ENCODE data around the gene DLG1. TPM values are rescaled to one million over a fixed set of nuclear protein-coding genes. Genes with fewer than 3 reads are reported as not detected.

The DLG1 gene
- total RNA-seq, 1 donor from 2014 or later = 115 TPM

DNA sequence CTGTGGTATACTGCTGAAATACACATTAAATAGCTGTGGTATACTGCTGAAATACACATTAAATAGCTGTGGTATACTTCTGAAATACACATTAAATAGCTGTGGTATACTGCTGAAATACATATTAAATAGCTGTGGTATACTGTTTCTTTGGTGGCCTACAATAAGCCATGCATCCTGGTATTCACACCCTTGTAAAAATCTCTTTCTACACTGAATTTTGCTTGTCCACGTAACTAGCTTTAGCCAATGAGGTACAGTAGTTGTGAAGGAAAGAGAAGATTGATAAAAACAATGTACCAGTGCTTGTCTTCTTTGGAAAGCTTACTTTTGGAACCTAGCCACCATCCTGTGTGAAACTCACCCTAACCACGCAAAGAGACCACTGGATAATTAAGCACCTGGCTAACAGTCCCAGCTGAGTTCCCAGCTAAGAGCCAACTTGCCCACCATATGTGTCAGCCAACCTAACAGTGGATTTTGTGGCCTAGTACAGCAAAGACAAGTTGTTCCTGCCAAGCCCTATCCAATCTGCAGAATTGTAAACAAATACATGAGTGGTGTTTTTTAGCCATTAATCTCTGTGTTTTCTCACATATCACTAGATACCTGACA lies 165.4 kb downstream of the DLG1 start:
- DNase-seq (ENCODE audit: extremely low spot score in 2 of 2) = no peak
- Histone ChIP-seq H3K4me1 (no peaks in the 10 kb centered on the region), H3K36me3 (peaks cover 0 to 51% of the 10 kb centered on the region in 2 donors), H3K9me3 (no peaks in the 10 kb centered on the region), H3K27me3 (no peaks in the 10 kb centered on the region), H3K4me3 (no peak overlapping the region), H3K27ac (no peak overlapping the region)
- TF ChIP-seq POLR2A (IDR thresholded peaks at IDR 0.05) (no peak), POLR2AphosphoS5 (IDR thresholded peaks at IDR 0.05; ENCODE audit: insufficient read depth in 1 of 2, low read depth in 1 of 2) (no peak)
- TF ChIP-seq, protein P1, sequence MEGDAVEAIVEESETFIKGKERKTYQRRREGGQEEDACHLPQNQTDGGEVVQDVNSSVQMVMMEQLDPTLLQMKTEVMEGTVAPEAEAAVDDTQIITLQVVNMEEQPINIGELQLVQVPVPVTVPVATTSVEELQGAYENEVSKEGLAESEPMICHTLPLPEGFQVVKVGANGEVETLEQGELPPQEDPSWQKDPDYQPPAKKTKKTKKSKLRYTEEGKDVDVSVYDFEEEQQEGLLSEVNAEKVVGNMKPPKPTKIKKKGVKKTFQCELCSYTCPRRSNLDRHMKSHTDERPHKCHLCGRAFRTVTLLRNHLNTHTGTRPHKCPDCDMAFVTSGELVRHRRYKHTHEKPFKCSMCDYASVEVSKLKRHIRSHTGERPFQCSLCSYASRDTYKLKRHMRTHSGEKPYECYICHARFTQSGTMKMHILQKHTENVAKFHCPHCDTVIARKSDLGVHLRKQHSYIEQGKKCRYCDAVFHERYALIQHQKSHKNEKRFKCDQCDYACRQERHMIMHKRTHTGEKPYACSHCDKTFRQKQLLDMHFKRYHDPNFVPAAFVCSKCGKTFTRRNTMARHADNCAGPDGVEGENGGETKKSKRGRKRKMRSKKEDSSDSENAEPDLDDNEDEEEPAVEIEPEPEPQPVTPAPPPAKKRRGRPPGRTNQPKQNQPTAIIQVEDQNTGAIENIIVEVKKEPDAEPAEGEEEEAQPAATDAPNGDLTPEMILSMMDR (IDR thresholded peaks at IDR 0.05) = no peak
- intact Hi-C loops (cut with DNase I) = no loop called here

DNA sequence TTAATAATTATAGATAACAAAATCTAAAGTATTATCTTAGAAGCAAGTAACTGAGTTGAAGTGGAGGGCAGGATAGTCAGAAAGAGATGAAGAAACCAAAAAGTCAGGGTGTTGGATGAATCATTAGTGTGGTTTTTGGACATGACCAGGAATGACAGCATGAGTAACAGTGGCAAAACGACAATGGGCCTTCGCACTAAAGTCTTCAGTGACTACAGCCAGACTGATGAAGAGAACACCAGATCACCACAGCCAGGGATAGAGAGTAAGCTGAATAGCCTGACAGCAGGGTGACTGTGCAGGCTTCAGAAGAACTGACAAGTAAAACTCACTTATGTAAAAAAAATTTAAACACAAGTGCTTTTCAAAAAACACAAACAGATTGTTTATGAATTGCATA lies 172.8 kb downstream of the DLG1 start:
- H3K9me3 ChIP-seq = no peaks in the 10 kb centered on the region
- intact Hi-C loops (cut with DNase I) = no loop called here
- H3K4me1 ChIP-seq = no peaks in the 10 kb centered on the region
- H3K36me3 ChIP-seq = peaks cover 0 to 11% of the 10 kb centered on the region in 2 donors
- TF ChIP-seq POLR2AphosphoS5 (IDR thresholded peaks at IDR 0.05; ENCODE audit: insufficient read depth in 1 of 2, low read depth in 1 of 2) (no peak), POLR2A (IDR thresholded peaks at IDR 0.05) (no peak)
- TF ChIP-seq, protein P1 (IDR thresholded peaks at IDR 0.05) = no peak
- H3K27ac ChIP-seq = no peak overlapping the region
- H3K4me3 ChIP-seq = no peak overlapping the region
- no peak for DNase-seq (ENCODE audit: extremely low spot score in 2 of 2)
- no peaks in the 10 kb centered on the region for H3K27me3 ChIP-seq

DNA sequence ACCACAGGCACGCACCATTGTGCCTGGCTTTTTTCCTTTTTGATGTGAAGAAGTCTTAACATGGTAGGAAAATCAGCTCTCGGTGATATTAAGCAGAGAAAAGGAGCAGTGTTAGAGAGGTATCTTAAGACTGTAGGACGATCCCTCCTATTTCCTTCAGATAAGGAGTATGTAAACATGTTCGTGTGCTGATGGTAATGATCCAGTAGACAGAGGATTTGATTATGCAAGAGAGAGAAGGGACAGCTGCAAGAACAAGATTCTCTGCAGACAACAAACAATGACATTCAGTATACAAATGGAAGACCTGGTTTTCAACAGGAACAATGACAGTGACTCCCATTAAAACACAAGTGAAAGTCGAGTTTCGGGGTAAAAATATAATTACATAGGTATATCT lies 173.7 kb downstream of the DLG1 start:
- Histone ChIP-seq H3K9me3 (no peaks in the 10 kb centered on the region), H3K27ac (no peak overlapping the region), H3K4me1 (no peaks in the 10 kb centered on the region), H3K4me3 (no peak overlapping the region), H3K36me3 (peaks cover 0 to 9% of the 10 kb centered on the region in 2 donors), H3K27me3 (no peaks in the 10 kb centered on the region)
- intact Hi-C loops (cut with DNase I) = no loop called here
- TF ChIP-seq POLR2A (IDR thresholded peaks at IDR 0.05) (no peak), POLR2AphosphoS5 (IDR thresholded peaks at IDR 0.05; ENCODE audit: insufficient read depth in 1 of 2, low read depth in 1 of 2) (no peak)
- TF ChIP-seq, protein P1 (IDR thresholded peaks at IDR 0.05) = no peak
- no peak for DNase-seq (ENCODE audit: extremely low spot score in 2 of 2)

DNA sequence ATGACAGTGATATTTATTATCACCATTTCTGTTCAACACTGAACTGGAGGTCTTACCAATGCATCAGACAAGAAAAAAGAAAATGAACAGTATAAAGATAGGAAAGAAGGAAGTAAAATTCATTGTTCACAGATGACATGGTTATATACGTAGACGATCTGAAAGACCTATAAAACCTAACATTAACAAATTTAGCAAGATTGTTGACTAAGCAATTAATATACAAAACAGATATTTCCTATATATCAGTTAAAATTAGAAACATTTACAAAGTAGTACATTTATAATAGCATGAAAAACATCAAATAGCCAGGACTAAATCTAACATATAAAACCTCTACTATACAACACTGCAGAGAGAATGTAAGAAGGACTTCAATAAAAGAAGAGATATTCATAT lies 176.0 kb downstream of the DLG1 start:
- Histone ChIP-seq H3K27ac (no peak overlapping the region), H3K4me3 (no peak overlapping the region)

DNA sequence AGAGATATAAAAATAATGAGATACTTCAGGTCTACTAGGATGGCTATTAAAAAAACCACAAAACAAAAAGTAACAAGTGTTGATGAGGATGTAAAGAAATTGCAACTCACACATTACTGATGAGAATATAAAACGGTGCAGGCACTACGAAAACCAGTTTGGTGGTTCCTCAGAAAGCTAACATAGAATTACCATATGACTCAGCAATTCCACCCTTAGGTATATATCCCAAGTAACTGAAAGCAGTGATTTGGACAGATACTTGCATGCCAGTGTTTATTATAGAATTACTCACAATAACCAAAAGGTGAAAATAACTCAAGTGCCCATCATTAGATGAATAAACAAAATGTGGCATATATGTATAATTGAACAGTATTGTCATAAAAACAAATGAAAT lies 181.3 kb downstream of the DLG1 start:
- DNase-seq (ENCODE audit: extremely low spot score in 2 of 2) = no peak
- Histone ChIP-seq H3K4me3 (no peak overlapping the region), H3K27me3 (no peaks in the 10 kb centered on the region), H3K36me3 (peaks cover 0 to 21% of the 10 kb centered on the region in 2 donors), H3K27ac (no peak overlapping the region), H3K9me3 (no peaks in the 10 kb centered on the region), H3K4me1 (no peaks in the 10 kb centered on the region)
- intact Hi-C loops (cut with DNase I) = no loop called here
- TF ChIP-seq POLR2AphosphoS5 (IDR thresholded peaks at IDR 0.05; ENCODE audit: insufficient read depth in 1 of 2, low read depth in 1 of 2) (no peak), POLR2A (IDR thresholded peaks at IDR 0.05) (no peak)
- TF ChIP-seq, protein P1 (IDR thresholded peaks at IDR 0.05) = no peak

More for the DNA sequence above, 176.0 kb downstream of the DLG1 start:
- Histone ChIP-seq H3K9me3 (no peaks in the 10 kb centered on the region), H3K4me1 (no peaks in the 10 kb centered on the region), H3K36me3 (peaks cover 0 to 15% of the 10 kb centered on the region in 2 donors), H3K27me3 (no peaks in the 10 kb centered on the region)
- TF ChIP-seq, protein P1 (IDR thresholded peaks at IDR 0.05) = no peak
- TF ChIP-seq POLR2A (IDR thresholded peaks at IDR 0.05) = no peak
- no peak for TF ChIP-seq POLR2AphosphoS5 (IDR thresholded peaks at IDR 0.05; ENCODE audit: insufficient read depth in 1 of 2, low read depth in 1 of 2)
- intact Hi-C loops (cut with DNase I) = no loop called here
- no peak for DNase-seq (ENCODE audit: extremely low spot score in 2 of 2)
